Gastroesophageal sphincter (tissue), 3 donors: ENCODE measurements around the gene MPDZ.

ENCODE experiments used
- CTCF ChIP-seq, 4 experiments: fragments of 200-600 bp in 2 of 4; fragments of 450-650 bp in 2 of 4; sonication (generic) in 1 of 4; IDR thresholded peaks; one replicate each; pipeline ENCODE4 v1.5.1; 2017 to 2019; ENCODE audit warnings: antibody characterized with exemption in 4 of 4, mild to moderate bottlenecking in 2 of 4, moderate library complexity in 2 of 4
- POLR2AphosphoS5 ChIP-seq: sonication (generic); formaldehyde crosslinking; IDR thresholded peaks from one replicate; pipeline ENCODE4 v1.6.1; 2017; ENCODE audit warnings: antibody characterized with exemption

GRCh38 chr9:13063880-13064459, 215.5 kb downstream of the MPDZ start:
- no peak for TF ChIP-seq CTCF (IDR thresholded peaks at IDR 0.05)
- no peak for TF ChIP-seq POLR2AphosphoS5
